Mesendoderm (in vitro differentiated cells): Measurements from ENCODE around the gene SFI1.
"Not testable (repeated sequence)": the region's sequence is repeated elsewhere in the genome, so short reads cannot be mapped to it uniquely, and the experiment has no call there.

ENCODE experiments used
- DNase-seq: peaks from one replicate; pipeline ENCODE4 v3.0.0; 2013
- H2AK5ac ChIP-seq: 2 replicates; pipeline ENCODE4 v1.6.1; 2013; ENCODE audit warnings: low read length, inconsistent platforms
- H2BK120ac ChIP-seq: 2 replicates; pipeline ENCODE4 v1.6.1; 2013; ENCODE audit warnings: low read depth, mild to moderate bottlenecking, low read length, moderate library complexity, mixed read lengths
- H2BK15ac ChIP-seq: replicated peaks from 2 replicates; pipeline ENCODE4 v1.6.1; 2013; ENCODE audit warnings: low read depth, mild to moderate bottlenecking, moderate library complexity
- H2BK5ac ChIP-seq: 2 replicates; pipeline ENCODE4 v1.6.1; 2013; ENCODE audit warnings: low read length, inconsistent platforms
- H3K18ac ChIP-seq: 2 replicates; pipeline ENCODE4 v1.6.1; 2013; ENCODE audit warnings: mild to moderate bottlenecking, low read length, mixed read lengths
- H3K23ac ChIP-seq: one replicate; pipeline ENCODE4 v1.6.1; 2013; ENCODE audit warnings: low read length
- H3K27ac ChIP-seq: 2 replicates; pipeline ENCODE4 v1.5.1; 2013; ENCODE audit warnings: low read depth, mild to moderate bottlenecking, inconsistent platforms, low read length, moderate library complexity
- H3K27me3 ChIP-seq: 2 replicates; pipeline ENCODE4 v1.6.1; 2013; ENCODE audit warnings: low read length, control low read depth, mild to moderate bottlenecking, inconsistent platforms; ENCODE audit not compliant: insufficient read depth, poor library complexity
- H3K36me3 ChIP-seq: 2 replicates; pipeline ENCODE4 v1.6.1; 2013; ENCODE audit warnings: low read length, inconsistent platforms; ENCODE audit not compliant: control insufficient read depth, insufficient read depth
- H3K4ac ChIP-seq: one replicate; pipeline ENCODE4 v1.6.1; 2013; ENCODE audit warnings: low read depth, mild to moderate bottlenecking, low read length, moderate library complexity
- H3K4me1 ChIP-seq: 2 replicates; pipeline ENCODE4 v1.6.1; 2013; ENCODE audit warnings: low read depth, low read length, inconsistent platforms; ENCODE audit not compliant: control insufficient read depth
- H3K4me2 ChIP-seq: 2 replicates; pipeline ENCODE4 v1.6.1; 2013; ENCODE audit warnings: low read length
- H3K4me3 ChIP-seq: 2 replicates; pipeline ENCODE4 v1.5.1; 2013; ENCODE audit warnings: mild to moderate bottlenecking, low read length
- H3K56ac ChIP-seq: one replicate; pipeline ENCODE4 v1.6.1; 2013; ENCODE audit warnings: low read length
- H3K79me1 ChIP-seq: 2 replicates; pipeline ENCODE4 v1.6.1; 2013; ENCODE audit warnings: low read length, inconsistent platforms
- H3K79me2 ChIP-seq: 2 replicates; pipeline ENCODE4 v1.6.1; 2013; ENCODE audit warnings: mild to moderate bottlenecking, low read length; ENCODE audit not compliant: control insufficient read depth, insufficient read depth
- H3K9ac ChIP-seq: 2 replicates; pipeline ENCODE4 v1.6.1; 2013; ENCODE audit warnings: low read length, inconsistent platforms
- H4K5ac ChIP-seq: one replicate; pipeline ENCODE4 v1.6.1; 2013; ENCODE audit warnings: low read length
- H4K8ac ChIP-seq: one replicate; pipeline ENCODE4 v1.6.1; 2013; ENCODE audit warnings: low read depth, mild to moderate bottlenecking, control low read depth, low read length, moderate library complexity
- WGBS: extraction: QIAGEN DNeasy Blood & Tissue Kit; methylation state at CpG from one replicate; pipeline ENCODE4 v1.1.7; 2013; ENCODE audit warnings: low lambda C conversion rate, missing lambda C conversion rate; ENCODE audit not compliant: insufficient coverage; ENCODE audit errors: extremely low coverage; 5-methylcytosine and 5-hydroxymethylcytosine counted together

SFI1 gene

GRCh38 chr22:31588970-31589675 lies 92.8 kb downstream of the SFI1 start:
- H3K36me3 ChIP-seq = no peaks in the 10 kb centered on the region
- H2AK5ac ChIP-seq = no peak overlapping the region
- H3K27ac ChIP-seq = no peak overlapping the region
- H3K4me1 ChIP-seq = no peaks in the 10 kb centered on the region
- H3K56ac ChIP-seq = no peak overlapping the region
- no peak overlapping the region for H4K5ac ChIP-seq
- no peak overlapping the region for H4K8ac ChIP-seq
- H3K79me1 ChIP-seq = no peaks in the 10 kb centered on the region
- no peak overlapping the region for H2BK5ac ChIP-seq
- no peak overlapping the region for H3K9ac ChIP-seq
- no CpG with 5 or more reads among the region's 6 CpGs for WGBS
- DNase-seq = no peak
- H3K4me3 ChIP-seq = no peak overlapping the region
- H3K23ac ChIP-seq = no peak overlapping the region
- H2BK15ac ChIP-seq = no peak overlapping the region
- no peak overlapping the region for H2BK120ac ChIP-seq
- H3K18ac ChIP-seq = no peak overlapping the region
- H3K4me2 ChIP-seq = no peak overlapping the region
- no peaks in the 10 kb centered on the region for H3K27me3 ChIP-seq
- no peak overlapping the region for H3K4ac ChIP-seq
- no peaks in the 10 kb centered on the region for H3K79me2 ChIP-seq

- not testable (repeated sequence) for H3K27me3 ChIP-seq, H3K79me2 ChIP-seq, H3K4me1 ChIP-seq, H3K4ac ChIP-seq, H3K4me3 ChIP-seq, H3K36me3 ChIP-seq, H4K5ac ChIP-seq, H3K18ac ChIP-seq, H2BK120ac ChIP-seq, DNase-seq, H3K23ac ChIP-seq, H3K27ac ChIP-seq, H3K56ac ChIP-seq, H4K8ac ChIP-seq, H2BK5ac ChIP-seq, H3K9ac ChIP-seq, H3K79me1 ChIP-seq, H3K4me2 ChIP-seq, H2AK5ac ChIP-seq, H2BK15ac ChIP-seq
- WGBS = no CpG with 5 or more reads among the region's 2 CpGs
Observed at GRCh38 chr22:31590161-31590560, 93.8 kb downstream of the SFI1 start.

- Histone ChIP-seq H3K18ac (no peak overlapping the region), H3K4ac (no peak overlapping the region), H3K79me2 (no peaks in the 10 kb centered on the region), H3K4me2 (no peak overlapping the region), H2AK5ac (no peak overlapping the region), H4K5ac (no peak overlapping the region), H3K27me3 (no peaks in the 10 kb centered on the region), H3K27ac (no peak overlapping the region), H3K4me1 (no peaks in the 10 kb centered on the region), H2BK15ac (no peak overlapping the region), H3K4me3 (no peak overlapping the region), H3K23ac (no peak overlapping the region), H3K36me3 (no peaks in the 10 kb centered on the region), H4K8ac (no peak overlapping the region), H2BK120ac (no peak overlapping the region), H3K79me1 (no peaks in the 10 kb centered on the region), H3K9ac (no peak overlapping the region), H2BK5ac (no peak overlapping the region), H3K56ac (no peak overlapping the region)
- DNase-seq = no peak
- WGBS = no CpG with 5 or more reads among the region's 2 CpGs
Observed at GRCh38 chr22:31595271-31595670, 98.9 kb downstream of the SFI1 start.

- no peak overlapping the region for H2AK5ac ChIP-seq
- no peak overlapping the region for H3K18ac ChIP-seq
- H3K4me3 ChIP-seq = no peak overlapping the region
Observed at GRCh38 chr22:31602259-31602952, 106.1 kb downstream of the SFI1 start.

GRCh38 chr22:31603081-31603525 lies 106.8 kb downstream of the SFI1 start:
- no CpG with 5 or more reads among the region's 10 CpGs for whole genome bisulfite sequencing
- Histone ChIP-seq H3K27ac (no peak overlapping the region), H3K4me1 (no peaks in the 10 kb centered on the region), H3K56ac (no peak overlapping the region), H3K79me2 (no peaks in the 10 kb centered on the region), H3K23ac (no peak overlapping the region), H3K18ac (no peak overlapping the region), H4K5ac (no peak overlapping the region), H3K27me3 (no peaks in the 10 kb centered on the region), H3K4me2 (no peak overlapping the region), H3K4ac (no peak overlapping the region), H3K36me3 (no peaks in the 10 kb centered on the region), H3K4me3 (no peak overlapping the region), H2BK15ac (no peak overlapping the region), H2BK5ac (no peak overlapping the region), H2BK120ac (no peak overlapping the region), H3K79me1 (no peaks in the 10 kb centered on the region), H2AK5ac (no peak overlapping the region), H3K9ac (no peak overlapping the region), H4K8ac (no peak overlapping the region)
- no peak for DNase-seq

More at GRCh38 chr22:31602259-31602952, 106.1 kb downstream of the SFI1 start:
- Histone ChIP-seq H3K9ac (no peak overlapping the region), H3K4me2 (no peak overlapping the region), H2BK5ac (no peak overlapping the region), H3K79me1 (no peaks in the 10 kb centered on the region), H3K27me3 (no peaks in the 10 kb centered on the region), H3K79me2 (no peaks in the 10 kb centered on the region), H2BK120ac (no peak overlapping the region), H3K4me1 (no peaks in the 10 kb centered on the region), H3K27ac (no peak overlapping the region), H4K8ac (no peak overlapping the region), H3K56ac (no peak overlapping the region), H2BK15ac (no peak overlapping the region), H4K5ac (no peak overlapping the region), H3K23ac (no peak overlapping the region), H3K4ac (no peak overlapping the region), H3K36me3 (no peaks in the 10 kb centered on the region)
- no CpG with 5 or more reads among the region's 11 CpGs for WGBS
- DNase-seq = peak; percentile 60
